NCI-H146 treated with DMSO at 0.1 percent for 48 hours (cell line): ENCODE data around the gene MYOG.

ENCODE experiments used
- DNase-seq: peaks from one replicate; lab custom pipeline; 2025; ENCODE audit not compliant: unreplicated experiment; lab: John Stamatoyannopoulos, UW

Gene MYOG

GRCh38 chr1:203072911-203073310, 12.9 kb downstream of the MYOG start:
- DNase-seq: no peak

- no peak for DNase-seq
These were observed 13.7 kb downstream of the MYOG start for GRCh38 chr1:203072002-203072602.

DNA sequence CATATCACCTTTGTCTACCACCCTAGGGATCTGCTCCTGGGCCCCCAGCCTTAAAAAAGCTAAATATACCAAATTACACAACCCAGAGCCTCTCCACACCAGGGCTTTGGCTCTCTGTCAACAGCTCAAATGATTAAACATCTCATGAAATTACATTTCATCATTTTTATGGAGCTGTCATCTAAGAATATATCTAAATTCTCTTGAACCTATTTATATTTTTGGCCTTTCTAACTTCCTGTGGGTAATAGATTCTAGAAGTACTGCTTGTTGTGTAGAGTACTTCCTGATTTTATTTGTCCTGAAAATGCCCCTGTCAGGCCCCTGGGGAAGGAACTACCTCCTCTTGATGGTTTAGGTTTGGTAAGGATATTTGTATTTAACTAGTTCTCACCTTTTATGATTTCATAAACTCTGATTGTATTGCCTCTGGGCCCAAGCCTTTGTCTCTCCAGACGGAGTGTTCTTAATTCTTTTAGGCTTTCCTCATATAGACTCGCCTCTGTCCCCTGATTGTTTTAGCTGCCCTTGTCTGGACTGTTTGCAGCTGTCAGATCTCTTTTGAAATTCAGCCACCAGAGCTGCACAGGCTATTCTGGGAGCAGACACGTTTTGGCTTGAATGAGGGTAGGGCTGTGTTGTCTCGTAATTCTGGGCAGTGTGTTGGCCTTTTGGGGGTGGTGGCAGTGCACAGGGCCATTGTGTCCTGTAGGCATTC, 16.6 kb downstream of the MYOG start:
- DNase-seq: no peak

GRCh38 chr1:203066965-203067364, 18.8 kb downstream of the MYOG start:
- DNase-seq: no peak

DNA sequence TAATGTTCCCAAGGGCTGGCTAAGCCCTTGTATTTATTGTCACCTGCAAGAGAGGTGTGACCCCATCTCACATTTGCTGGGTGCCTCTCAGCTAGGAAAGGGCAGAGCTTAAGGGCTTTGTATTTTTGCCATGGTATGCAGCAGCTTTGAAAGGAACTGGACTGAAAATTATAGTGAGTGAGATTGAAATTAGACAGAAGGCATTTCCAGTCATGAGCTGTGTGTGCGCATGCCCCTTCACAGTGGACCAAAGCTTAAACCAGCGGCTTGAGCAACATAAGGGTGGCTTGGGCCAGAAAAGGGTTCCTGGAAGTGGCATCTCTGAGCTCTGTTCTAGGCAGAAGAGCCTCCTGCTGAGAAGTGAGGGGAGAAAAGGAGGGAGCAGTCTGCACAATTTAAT, 19.8 kb downstream of the MYOG start:
- no peak for DNase-seq

- DNase-seq: no peak
These were observed 20.6 kb downstream of the MYOG start for GRCh38 chr1:203065191-203065590.

DNA sequence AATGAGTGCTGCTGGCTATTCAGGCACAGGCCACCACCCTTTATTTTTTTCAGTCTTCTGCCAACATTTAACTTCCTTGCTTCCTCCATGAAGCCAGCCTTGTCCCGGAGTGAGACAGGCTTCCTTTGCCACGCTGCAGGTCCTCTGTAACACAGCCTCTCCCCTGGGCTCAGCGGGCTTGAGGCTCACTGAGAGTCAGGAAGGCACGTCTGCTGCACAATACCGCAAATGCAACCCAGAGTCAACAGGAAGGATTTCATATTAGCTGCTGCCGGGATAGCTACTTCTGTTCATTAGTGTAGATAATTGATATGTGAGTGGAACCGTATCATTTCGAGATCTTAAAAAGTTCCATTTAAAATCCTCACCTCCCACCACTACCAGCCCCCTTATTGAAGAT, 22.5 kb downstream of the MYOG start:
- no peak for DNase-seq

GRCh38 chr1:203060115-203060514, 25.7 kb downstream of the MYOG start:
- DNase-seq: no peak

GRCh38 chr1:203059485-203059884, 26.3 kb downstream of the MYOG start:
- no peak for DNase-seq

DNA sequence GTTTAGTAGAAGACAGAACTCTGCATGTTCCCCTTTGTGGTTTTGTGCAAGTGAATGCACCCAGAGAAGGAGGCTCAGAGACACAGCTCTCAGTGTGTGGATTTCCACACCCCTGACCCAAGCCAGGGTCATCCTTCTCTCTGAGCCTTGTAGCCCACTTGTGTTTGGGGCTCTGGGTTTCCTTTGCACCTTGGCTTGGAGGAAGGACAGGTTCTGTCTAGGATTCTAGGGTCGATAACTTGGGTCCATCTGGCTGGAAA, 27.2 kb downstream of the MYOG start:
- no peak for DNase-seq

DNA sequence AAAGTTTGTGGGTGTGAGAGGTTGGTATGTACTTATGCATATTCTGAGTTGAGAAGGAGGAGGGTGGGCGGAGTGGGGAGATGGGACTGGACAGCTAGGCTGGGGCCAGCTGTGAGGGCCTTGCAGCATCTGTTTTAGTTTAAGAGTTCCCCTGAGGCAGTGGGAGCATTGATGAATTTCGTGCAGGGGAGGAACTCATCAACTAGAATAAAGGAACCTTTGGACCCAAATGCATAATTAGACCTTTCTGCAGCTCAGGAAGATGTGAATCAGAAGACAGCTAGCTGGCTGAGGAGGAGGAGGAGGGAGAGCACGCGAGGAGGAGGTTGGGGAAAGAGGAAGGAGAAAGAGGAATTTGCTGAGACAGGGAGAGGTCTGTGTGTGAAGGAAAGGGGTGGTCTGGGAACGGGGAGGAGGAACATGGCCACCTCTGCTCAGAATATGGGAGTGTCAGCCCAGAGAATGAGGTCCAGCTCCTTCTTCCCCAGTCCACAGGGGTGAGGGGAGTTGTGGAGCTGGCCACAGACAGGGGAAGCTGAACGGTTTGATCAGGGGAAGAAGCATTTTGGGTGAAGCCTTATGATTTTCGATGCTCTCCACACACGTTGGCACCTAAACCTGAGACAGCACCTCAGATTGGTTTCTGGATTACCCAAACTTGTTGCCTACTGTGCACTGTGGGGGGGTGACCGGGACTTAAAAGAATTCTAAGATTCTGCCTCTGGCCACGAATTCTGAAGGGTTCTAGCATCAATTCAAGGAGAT, 27.7 kb downstream of the MYOG start:
- DNase-seq: no peak

- no peak for DNase-seq
These were observed 29.3 kb downstream of the MYOG start for GRCh38 chr1:203056516-203056915.

DNA sequence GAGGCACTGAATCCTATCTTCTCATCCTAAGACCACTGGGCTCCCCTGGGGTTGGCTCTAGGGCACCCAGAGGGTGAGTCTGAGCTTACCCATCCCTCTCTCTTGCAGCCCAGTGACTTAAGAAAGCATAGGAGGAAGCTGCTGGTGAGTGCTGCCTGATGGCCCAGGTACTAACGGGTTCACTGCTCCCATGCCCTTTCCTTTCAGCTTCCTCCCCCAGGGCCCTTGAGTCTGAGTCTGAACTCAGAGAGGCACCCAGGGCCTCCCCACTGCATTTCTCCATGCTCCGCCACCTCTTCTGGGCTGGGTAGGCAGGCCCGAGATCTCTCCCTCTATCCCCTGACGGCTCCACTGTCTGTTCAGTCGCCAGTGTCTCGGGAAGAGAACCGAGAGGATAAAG, 29.8 kb downstream of the MYOG start:
- no peak for DNase-seq

DNA sequence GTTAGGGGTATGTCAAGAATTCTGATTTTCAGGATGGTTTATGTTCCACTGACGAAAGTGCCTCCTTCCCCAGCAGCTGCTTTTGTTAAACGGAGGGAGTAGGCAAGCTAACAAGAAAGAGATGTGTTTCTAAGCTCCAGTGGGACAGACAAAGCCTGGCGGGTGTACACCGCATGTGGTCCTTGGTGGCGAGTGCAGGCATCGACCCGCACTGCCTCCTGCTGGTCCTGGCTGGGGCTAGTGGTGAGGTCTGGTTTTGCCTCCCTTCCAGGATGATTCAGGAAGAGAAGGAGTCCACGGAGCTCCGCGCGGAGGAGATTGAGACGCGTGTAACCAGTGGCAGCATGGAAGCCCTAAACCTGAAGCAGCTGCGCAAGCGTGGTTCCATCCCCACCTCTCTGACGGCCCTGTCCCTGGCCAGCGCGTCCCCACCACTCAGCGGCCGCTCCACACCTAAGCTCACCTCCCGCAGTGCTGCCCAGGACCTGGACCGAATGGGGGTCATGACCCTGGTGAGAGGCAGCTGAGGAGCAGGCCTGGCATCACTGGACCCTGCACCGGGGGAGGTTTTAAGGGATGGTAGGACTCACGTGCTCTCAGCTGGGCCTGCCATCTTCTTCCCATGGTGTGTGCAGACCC, 30.5 kb downstream of the MYOG start:
- no peak for DNase-seq

DNA sequence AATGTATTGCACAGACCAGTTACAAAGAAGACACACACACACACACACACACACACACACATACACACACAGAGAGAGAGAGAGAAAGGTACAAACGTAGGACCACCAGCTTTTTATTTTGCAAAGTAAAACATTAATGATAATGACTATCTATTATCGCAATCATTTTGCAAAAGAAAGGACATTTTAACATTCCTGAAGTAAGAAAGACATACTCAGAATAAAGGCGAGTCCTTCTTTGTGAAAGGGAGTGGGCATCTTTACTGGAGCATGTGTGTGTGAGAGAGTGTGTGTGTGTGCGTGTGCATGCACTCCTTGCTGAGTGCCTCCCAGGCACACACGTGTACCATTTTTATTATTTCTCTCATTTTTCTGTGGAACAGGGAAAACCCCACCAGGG, 31.2 kb downstream of the MYOG start:
- no peak for DNase-seq

DNA sequence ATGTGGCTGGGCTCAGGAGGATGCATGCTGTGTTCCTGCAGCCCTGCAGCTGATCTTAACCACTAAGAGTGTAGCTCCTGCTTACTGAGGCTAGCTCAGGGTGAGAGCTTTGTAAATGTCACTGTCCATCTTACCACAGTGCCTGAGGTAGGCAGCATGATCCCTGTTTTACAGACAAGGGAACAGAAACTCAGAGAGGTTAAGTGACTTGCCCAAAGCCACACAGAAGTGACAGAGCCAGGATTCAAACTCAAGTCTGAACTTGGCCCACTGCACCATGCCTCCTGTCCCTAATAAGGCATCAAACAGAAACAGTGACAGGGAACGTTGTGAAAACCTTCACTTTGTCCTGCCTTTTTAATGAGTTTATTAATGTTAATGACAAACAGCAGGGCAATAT, 31.6 kb downstream of the MYOG start:
- no peak for DNase-seq

DNA sequence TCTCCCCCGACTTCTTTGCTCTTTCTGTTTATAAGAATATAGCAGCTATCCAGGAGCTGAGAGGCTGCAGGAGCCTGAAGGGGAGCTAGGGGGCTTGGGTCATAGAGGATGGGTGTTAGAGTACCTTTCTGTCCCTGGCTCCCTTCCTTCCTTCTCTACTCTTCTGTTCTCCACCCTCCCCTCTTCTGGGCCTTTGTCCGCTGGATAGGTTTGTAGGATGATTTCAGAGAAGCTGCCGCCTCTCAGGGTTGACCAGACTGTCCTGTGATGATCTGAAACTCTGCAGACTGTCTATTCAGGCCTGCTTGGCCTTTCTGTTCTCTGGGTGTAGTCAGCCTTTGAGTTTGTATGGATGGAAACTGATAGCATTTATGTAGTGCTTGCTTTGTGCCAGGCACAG, 33.2 kb downstream of the MYOG start:
- DNase-seq: no peak

DNA sequence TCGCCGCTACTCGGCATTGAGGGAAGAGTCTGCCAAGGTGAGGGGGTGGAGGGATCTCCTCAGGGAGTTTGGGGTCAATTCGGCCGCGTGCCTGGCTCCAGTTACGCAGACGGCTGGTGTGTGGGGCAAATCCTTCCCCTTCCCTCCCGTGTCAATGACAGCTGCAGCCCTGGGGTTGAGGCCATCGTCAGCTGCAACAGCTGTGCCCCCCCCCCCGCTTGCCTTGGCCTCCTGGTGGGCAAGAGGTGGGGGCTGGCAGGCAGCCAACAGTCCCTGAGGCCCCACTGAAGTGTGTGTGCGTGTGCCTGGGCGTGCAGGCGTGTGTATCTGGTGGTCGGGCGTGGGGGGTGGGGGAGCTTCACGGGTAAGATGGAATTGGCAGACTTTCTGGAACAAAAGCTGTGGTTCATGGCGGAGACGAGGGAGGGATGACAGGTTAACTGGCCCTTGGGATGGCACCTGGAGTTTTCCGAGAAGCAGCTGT, 33.9 kb downstream of the MYOG start:
- DNase-seq: peak; percentile 69

DNA sequence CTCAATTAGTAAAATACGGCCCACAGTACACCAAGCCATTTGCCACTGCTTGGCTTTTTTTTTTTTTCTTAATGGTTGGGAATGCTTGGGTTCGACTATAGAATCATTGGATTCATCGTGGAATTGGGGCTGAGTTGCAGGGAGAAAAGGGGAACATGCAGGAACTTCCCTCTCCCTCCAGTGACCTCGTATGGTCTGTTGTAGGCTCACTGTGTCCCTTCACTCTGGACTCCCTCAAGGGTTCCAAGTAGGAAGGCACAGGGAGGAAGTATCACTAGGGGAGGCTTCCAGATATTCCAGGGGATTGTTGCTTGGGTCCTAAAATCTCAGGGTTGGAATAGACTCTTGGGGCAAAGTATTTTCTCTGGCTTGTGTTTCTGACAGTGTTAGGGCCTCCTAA, 35.0 kb downstream of the MYOG start:
- no peak for DNase-seq

- no peak for DNase-seq
These were observed 36.1 kb downstream of the MYOG start for GRCh38 chr1:203049576-203050180.

DNA sequence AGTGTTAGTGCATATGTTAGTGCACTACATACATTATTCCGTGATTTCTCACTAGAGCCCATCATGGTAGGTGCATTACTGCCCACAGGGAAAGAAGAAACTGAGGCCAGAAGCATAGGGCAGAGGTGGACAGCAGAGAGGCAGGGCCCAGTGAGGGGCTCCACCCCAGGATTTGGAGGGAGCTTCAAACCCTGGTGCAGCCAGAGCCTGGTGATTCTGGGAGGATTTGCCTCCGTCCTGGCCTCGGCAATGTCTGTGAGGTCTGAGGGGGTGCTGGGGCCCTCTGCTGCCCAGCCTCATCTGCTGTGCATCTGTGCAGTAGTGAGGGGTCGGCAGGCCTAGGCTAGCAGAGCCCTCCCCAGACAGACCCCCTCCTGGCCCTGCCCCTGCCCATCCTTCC, 36.7 kb downstream of the MYOG start:
- no peak for DNase-seq
